DND-41 (cell line): Measurements from ENCODE around the gene ZMYND10.
A peak's percentile ranks its signal among the peaks of the same experiment; 100 is the strongest.

Experiments used
- ATAC-seq: fragments of 200-7000 bp; cut with Tn5 transposase; 3 replicates; pipeline ENCODE4 v1.9.1; 2021; ENCODE audit warnings: low read depth; ENCODE audit not compliant: insufficient read depth
- DNase-seq: peaks from one replicate; pipeline ENCODE4 v3.0.0-alpha.2; 2020
- H2AFZ ChIP-seq: 2 replicates; pipeline ENCODE4 v1.6.0; 2012; ENCODE audit warnings: low read depth, low read length
- H3K27ac ChIP-seq: 2 replicates; pipeline ENCODE4 v1.5.1; 2012; ENCODE audit warnings: low read length, inconsistent platforms
- H3K27me3 ChIP-seq: fragments of 200-600 bp; sonication (generic); 2 replicates; pipeline ENCODE4 v1.6.0; 2012; ENCODE audit warnings: low read length, mild to moderate bottlenecking, inconsistent platforms; ENCODE audit not compliant: insufficient read depth, poor library complexity
- H3K36me3 ChIP-seq: 2 replicates; pipeline ENCODE4 v1.5.1; 2012; ENCODE audit warnings: low read length, inconsistent platforms; ENCODE audit not compliant: insufficient read depth
- H3K4me1 ChIP-seq: 2 replicates; pipeline ENCODE4 v1.5.1; 2012; ENCODE audit warnings: mild to moderate bottlenecking, low read length; ENCODE audit not compliant: insufficient read depth
- H3K4me2 ChIP-seq: 2 replicates; pipeline ENCODE4 v1.6.0; 2012; ENCODE audit warnings: mild to moderate bottlenecking, moderate library complexity, low read length, inconsistent platforms; ENCODE audit not compliant: insufficient read depth
- H3K4me3 ChIP-seq, 2 experiments: fragments of 200-600 bp in 1 of 2; shearing (Covaris generic) in 1 of 2; 2 replicates each; pipeline ENCODE4 v1.5.1; 2012 to 2016; ENCODE audit warnings: inconsistent platforms in 2 of 2, low read length in 2 of 2, mild to moderate bottlenecking in 2 of 2, low read depth in 1 of 2, moderate library complexity in 1 of 2
- H3K79me2 ChIP-seq: 2 replicates; pipeline ENCODE4 v1.6.0; 2012; ENCODE audit warnings: low read length, inconsistent platforms; ENCODE audit not compliant: insufficient read depth
- H3K9ac ChIP-seq: 2 replicates; pipeline ENCODE4 v1.6.0; 2012; ENCODE audit warnings: low read depth, mild to moderate bottlenecking, inconsistent platforms, low read length, moderate library complexity
- H3K9me3 ChIP-seq: 2 replicates; pipeline ENCODE4 v1.5.1; 2012; ENCODE audit warnings: low read length, moderate library complexity, mild to moderate bottlenecking, inconsistent platforms; ENCODE audit not compliant: insufficient read depth, severe bottlenecking
- H4K20me1 ChIP-seq: 2 replicates; pipeline ENCODE4 v1.6.0; 2012; ENCODE audit warnings: low read length; ENCODE audit not compliant: insufficient read depth
- EZH2 ChIP-seq: IDR thresholded peaks from 3 replicates; pipeline ENCODE4 v1.6.1; 2012; ENCODE audit warnings: borderline replicate concordance, low read depth, mild to moderate bottlenecking, moderate library complexity, low read length, inconsistent platforms; ENCODE audit not compliant: severe bottlenecking
- TF ChIP-seq, protein P1 (sequence below): IDR thresholded peaks from 2 replicates; pipeline ENCODE4 v1.5.1; 2012; ENCODE audit warnings: borderline replicate concordance, low read length, moderate library complexity, mild to moderate bottlenecking; ENCODE audit not compliant: poor library complexity, severe bottlenecking; ENCODE audit errors: extremely low read depth

The ZMYND10 gene

DNA sequence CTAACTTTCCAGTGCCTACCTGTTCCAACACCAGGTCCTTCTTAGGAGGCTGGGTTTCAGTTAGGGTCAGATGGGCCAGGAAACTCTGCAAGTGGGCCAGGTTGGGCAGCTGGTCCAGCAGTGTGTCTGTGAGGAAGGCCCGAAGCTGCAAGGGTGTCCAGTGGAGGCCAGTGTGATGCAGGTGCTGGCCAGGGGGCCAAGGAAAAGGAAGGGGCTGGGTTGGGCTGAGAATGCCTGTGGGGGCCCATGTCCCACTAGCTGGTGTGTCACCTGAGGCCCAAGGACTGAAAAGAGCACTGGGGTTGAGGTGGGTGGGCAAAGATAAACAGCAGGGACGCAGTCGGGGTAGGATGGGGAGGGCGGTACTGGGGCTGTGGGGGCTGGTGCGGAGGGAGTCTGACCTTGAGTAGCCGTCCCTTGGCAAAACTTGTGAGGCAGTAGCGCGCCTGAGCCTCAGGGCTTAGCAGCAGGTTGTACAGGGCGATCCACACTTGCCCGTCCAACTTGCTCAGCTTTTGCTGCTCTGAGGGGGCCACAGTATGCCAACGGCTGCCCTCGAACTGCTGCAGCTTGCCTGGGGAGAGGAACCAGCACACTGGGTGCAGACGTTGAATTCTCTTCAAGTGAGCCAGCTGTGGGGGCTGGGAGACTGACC, 3.4 kb downstream of the ZMYND10 start:
- Histone ChIP-seq H3K9me3 (no peaks in the 10 kb centered on the region), H4K20me1 (no peaks in the 10 kb centered on the region), H3K27me3 (peaks cover 4% of the 10 kb centered on the region), H2AFZ (no peak overlapping the region), H3K27ac (no peak overlapping the region), H3K9ac (no peak overlapping the region), H3K4me1 (peaks cover 27% of the 10 kb centered on the region), H3K4me2 (no peak overlapping the region), H3K79me2 (peaks cover 17% of the 10 kb centered on the region), H3K36me3 (no peaks in the 10 kb centered on the region), H3K4me3 (no peak overlapping the region)
- DNase-seq (no peak), ATAC-seq (no peak)
- no peak for TF ChIP-seq EZH2
- TF ChIP-seq, protein P1, sequence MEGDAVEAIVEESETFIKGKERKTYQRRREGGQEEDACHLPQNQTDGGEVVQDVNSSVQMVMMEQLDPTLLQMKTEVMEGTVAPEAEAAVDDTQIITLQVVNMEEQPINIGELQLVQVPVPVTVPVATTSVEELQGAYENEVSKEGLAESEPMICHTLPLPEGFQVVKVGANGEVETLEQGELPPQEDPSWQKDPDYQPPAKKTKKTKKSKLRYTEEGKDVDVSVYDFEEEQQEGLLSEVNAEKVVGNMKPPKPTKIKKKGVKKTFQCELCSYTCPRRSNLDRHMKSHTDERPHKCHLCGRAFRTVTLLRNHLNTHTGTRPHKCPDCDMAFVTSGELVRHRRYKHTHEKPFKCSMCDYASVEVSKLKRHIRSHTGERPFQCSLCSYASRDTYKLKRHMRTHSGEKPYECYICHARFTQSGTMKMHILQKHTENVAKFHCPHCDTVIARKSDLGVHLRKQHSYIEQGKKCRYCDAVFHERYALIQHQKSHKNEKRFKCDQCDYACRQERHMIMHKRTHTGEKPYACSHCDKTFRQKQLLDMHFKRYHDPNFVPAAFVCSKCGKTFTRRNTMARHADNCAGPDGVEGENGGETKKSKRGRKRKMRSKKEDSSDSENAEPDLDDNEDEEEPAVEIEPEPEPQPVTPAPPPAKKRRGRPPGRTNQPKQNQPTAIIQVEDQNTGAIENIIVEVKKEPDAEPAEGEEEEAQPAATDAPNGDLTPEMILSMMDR: no peak

DNA sequence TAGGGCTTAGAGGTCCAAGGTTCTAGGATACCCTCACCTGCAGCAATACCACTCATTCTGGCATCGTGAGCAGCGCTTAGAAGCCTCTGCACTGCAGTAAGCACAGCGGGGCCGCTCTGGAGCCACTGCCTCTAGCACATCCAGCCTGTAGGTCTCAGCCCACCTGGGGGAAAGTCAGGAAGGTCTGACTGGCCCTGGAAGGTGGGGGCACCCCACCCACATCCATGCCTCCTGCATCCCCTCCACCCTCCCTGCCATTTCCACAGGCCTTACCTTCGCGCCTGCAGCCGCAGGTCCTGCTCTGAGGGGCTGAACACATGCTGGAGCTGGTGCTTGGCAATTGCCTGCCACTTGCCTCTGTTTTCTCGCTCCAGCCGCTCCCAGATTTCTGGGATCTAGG, 4.0 kb downstream of the ZMYND10 start:
- H3K9me3 ChIP-seq: no peaks in the 10 kb centered on the region
- TF ChIP-seq EZH2: no peak
- TF ChIP-seq, protein P1: no peak
- peaks cover 23% of the 10 kb centered on the region for H3K79me2 ChIP-seq
- peaks cover 4% of the 10 kb centered on the region for H3K27me3 ChIP-seq
- H4K20me1 ChIP-seq: peaks cover 2% of the 10 kb centered on the region
- peaks cover 4% of the 10 kb centered on the region; the same call in 1 of the 2 replicates for H3K36me3 ChIP-seq
- DNase-seq (no peak), ATAC-seq (no peak)
- H2AFZ ChIP-seq: no peak overlapping the region
- no peak overlapping the region for H3K27ac ChIP-seq
- no peak overlapping the region for H3K4me2 ChIP-seq
- H3K4me3 ChIP-seq: no peak overlapping the region
- H3K4me1 ChIP-seq: peaks cover 28% of the 10 kb centered on the region
- no peak overlapping the region for H3K9ac ChIP-seq

DNA sequence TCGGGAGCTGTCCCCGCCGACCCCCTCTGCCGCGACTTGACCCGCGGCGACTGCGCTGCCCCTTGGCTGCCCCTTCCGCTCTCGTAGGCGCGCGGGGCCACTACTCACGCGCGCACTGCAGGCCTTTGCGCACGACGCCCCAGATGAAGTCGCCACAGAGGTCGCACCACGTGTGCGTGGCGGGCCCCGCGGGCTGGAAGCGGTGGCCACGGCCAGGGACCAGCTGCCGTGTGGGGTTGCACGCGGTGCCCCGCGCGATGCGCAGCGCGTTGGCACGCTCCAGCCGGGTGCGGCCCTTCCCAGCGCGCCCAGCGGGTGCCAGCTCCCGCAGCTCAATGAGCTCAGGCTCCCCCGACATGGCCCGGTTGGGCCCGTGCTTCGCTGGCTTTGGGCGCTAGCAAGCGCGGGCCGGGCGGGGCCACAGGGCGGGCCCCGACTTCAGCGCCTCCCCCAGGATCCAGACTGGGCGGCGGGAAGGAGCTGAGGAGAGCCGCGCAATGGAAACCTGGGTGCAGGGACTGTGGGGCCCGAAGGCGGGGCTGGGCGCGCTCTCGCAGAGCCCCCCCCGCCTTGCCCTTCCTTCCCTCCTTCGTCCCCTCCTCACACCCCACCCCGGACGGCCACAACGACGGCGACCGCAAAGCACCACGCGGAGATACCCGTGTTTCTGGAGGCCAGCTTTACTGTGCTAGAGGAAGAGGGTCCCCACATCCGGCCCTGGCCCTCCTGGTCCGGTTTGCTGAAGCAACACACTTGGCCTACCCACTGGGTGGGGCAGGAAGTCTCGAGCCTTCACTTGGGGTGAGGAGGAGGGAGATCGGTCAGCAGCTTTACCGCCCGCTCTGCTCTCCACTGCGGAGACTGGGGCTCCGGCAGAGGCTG, 4.8 kb downstream of the ZMYND10 start, which contains the start of gene RASSF1:
RASSF1 (minus strand) TSS at position 389 of the 882 bp plus-strand sequence; CDS start at position 358, 31 bp downstream.
- H3K9me3 ChIP-seq: no peaks in the 10 kb centered on the region
- peak; percentile 51 for DNase-seq
- H3K4me3 ChIP-seq: peak within 1 kb of the TSS in 1 of 2 experiments; percentile 49; a peak in 2 of 4 replicates
- H3K27ac ChIP-seq: no peak within 1 kb of the TSS
- peaks cover 11% of the 10 kb centered on the region; the same call in 1 of the 2 replicates for H3K36me3 ChIP-seq
- peak within 1 kb of the TSS; percentile 46 for H3K9ac ChIP-seq
- peaks cover 32% of the 10 kb centered on the region for H3K79me2 ChIP-seq
- H3K4me2 ChIP-seq: peak within 1 kb of the TSS; percentile 57
- H3K4me1 ChIP-seq: peaks cover 36% of the 10 kb centered on the region
- peak; percentile 53 for TF ChIP-seq EZH2
- TF ChIP-seq, protein P1: no peak
- ATAC-seq: 0 out of 3 replicates have a peak, but pooled peaks have one; percentile 6
- H2AFZ ChIP-seq: peak within 1 kb of the TSS; percentile 36; the same call in 1 of the 2 replicates
- peaks cover 11% of the 10 kb centered on the region for H4K20me1 ChIP-seq
- peaks cover 4% of the 10 kb centered on the region for H3K27me3 ChIP-seq
